SU-DHL-6 (cell line): ENCODE measurements around the gene CLDN14.

Experiments
- CTCF ChIP-seq: fragments of 200-600 bp; sonication (generic); IDR thresholded peaks from one replicate; pipeline ENCODE4 v1.5.1; 2017; ENCODE audit warnings: antibody characterized with exemption, mild to moderate bottlenecking, low read length, moderate library complexity; ENCODE audit not compliant: insufficient read depth, poor library complexity, severe bottlenecking
- EZH2phosphoT487 ChIP-seq: fragments of 200-600 bp; sonication (generic), shearing (Covaris generic); conservative IDR thresholded peaks from 2 replicates; pipeline ENCODE4 v1.6.1; 2018; ENCODE audit warnings: mild to moderate bottlenecking, antibody characterized with exemption, low read length, moderate library complexity, mixed read lengths

- TF ChIP-seq CTCF: no peak
- TF ChIP-seq EZH2phosphoT487: no peak
Measured at GRCh38 chr21:36491209-36491910, 11.4 kb upstream of the CLDN14 start.
